IPS-18a (cell line): Measurements from ENCODE around the gene SIGLEC12.
"Not testable (repeated sequence)": the region's sequence is repeated elsewhere in the genome, so short reads cannot be mapped to it uniquely, and the experiment has no call there.

Experiments used
- H3K27ac ChIP-seq: one replicate; pipeline ENCODE4 v1.5.1; 2013; ENCODE audit warnings: low read length
- H3K27me3 ChIP-seq: one replicate; pipeline ENCODE4 v1.6.1; 2013; ENCODE audit warnings: mild to moderate bottlenecking, low read length; ENCODE audit not compliant: control insufficient read depth, insufficient read depth
- H3K36me3 ChIP-seq: one replicate; pipeline ENCODE4 v1.6.1; 2013; ENCODE audit warnings: low read depth, low read length; ENCODE audit not compliant: control insufficient read depth
- H3K4me1 ChIP-seq: one replicate; pipeline ENCODE4 v1.6.1; 2013; ENCODE audit warnings: low read depth, low read length; ENCODE audit not compliant: control insufficient read depth
- H3K4me3 ChIP-seq: one replicate; pipeline ENCODE4 v1.5.1; 2013; ENCODE audit warnings: low read length
- H3K9ac ChIP-seq: one replicate; pipeline ENCODE4 v1.6.1; 2013; ENCODE audit warnings: mild to moderate bottlenecking, low read length, moderate library complexity
- H3K9me3 ChIP-seq: one replicate; pipeline ENCODE4 v1.6.1; 2013; ENCODE audit warnings: low read depth, low read length; ENCODE audit not compliant: control insufficient read depth

Gene SIGLEC12

GRCh38 chr19:51514866-51515481 lies 13.4 kb upstream of the SIGLEC12 start:
- Histone ChIP-seq H3K9ac (no peak overlapping the region), H3K27me3 (peaks cover 6% of the 10 kb centered on the region), H3K4me1 (no peaks in the 10 kb centered on the region), H3K9me3 (peaks cover 14% of the 10 kb centered on the region), H3K27ac (no peak overlapping the region), H3K4me3 (no peak overlapping the region), H3K36me3 (no peaks in the 10 kb centered on the region)

DNA sequence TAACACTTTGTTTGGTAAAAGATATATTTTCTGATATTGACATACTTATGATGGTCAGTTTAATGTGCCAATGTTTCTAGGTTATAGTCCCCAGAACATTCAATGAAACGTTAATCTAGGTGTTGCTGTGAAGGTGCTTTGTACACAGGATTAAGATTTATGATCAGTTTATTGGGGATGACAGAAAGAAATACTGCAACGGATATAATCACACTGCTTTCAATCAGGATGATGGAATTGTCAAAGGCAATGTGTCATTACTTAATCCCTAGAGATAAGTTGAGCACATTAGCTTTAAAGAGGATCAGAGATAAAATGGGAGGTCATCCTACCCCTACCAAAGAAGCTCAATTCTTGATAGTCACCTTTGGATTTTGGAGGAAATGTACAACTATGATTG lies 12.4 kb upstream of the SIGLEC12 start:
- Histone ChIP-seq H3K9me3 (peaks cover 11% of the 10 kb centered on the region), H3K4me1 (no peaks in the 10 kb centered on the region), H3K9ac (no peak overlapping the region), H3K27ac (no peak overlapping the region), H3K27me3 (peaks cover 6% of the 10 kb centered on the region), H3K36me3 (no peaks in the 10 kb centered on the region), H3K4me3 (no peak overlapping the region)

DNA sequence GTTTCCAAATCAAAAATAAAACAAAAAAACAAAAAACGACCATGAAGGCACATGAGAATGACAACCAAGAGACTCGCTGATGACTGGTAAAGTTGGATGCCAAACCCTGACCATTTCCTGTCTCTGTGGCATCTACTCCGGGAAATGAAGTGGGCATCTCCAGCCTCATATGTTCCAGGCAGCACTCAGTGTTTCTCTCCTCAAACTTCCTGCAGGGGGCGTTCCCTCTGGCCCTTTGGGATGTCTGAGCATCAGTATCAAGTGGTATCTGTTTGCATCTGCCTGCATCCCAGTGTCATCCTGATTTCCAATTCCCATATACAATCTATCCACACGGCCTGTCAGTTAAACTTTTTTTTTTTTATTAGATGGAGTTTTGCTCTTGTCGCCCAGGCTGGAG lies 9.8 kb upstream of the SIGLEC12 start:
- Histone ChIP-seq H3K36me3 (no peaks in the 10 kb centered on the region), H3K4me1 (no peaks in the 10 kb centered on the region), H3K9ac (no peak overlapping the region), H3K27me3 (peaks cover 6% of the 10 kb centered on the region), H3K9me3 (no peaks in the 10 kb centered on the region), H3K4me3 (no peak overlapping the region), H3K27ac (no peak overlapping the region)

DNA sequence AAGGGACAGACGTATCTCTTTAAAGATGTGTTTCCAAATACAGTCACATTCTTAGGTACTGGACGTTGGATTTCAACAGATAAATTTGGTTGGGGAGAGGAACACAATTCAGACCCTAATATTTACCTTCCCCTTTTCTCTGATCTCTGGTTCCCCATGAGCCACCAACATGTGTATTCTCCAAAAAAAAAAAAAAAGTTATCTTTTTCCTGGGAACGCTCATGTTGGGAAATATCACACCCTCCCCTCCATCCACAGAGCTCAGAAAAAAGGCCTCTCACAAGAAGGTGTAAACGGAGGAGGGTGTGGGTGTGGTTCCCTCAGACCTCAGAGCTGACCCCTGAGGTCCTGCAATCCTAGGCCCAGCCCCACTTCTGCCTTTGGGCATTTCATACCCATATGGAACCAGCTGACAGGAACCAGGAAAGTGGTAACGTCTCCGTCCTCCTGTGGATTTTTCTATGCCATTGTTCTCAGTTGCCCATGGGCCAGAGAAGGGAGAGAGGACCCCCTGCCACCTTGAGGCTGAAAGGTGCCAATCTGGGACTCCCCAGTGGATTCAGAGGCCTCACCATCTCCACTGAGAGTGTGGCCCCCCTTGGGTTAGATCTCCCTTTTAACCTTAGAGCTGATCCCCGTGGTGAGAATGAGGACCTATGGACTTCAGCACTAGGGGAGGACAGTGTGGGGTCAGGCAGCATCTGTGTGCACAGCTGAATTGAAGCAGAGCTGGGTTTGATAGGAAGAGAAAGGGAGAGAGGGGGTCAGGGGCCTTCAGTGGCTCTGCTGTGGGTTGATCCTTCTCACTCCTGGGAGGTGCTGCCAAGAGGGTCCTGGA lies 8.4 kb upstream of the SIGLEC12 start:
- H3K27me3 ChIP-seq = peaks cover 6% of the 10 kb centered on the region
- H3K4me3 ChIP-seq = no peak overlapping the region
- no peak overlapping the region for H3K27ac ChIP-seq
- no peaks in the 10 kb centered on the region for H3K36me3 ChIP-seq
- H3K9me3 ChIP-seq = no peaks in the 10 kb centered on the region
- no peaks in the 10 kb centered on the region for H3K4me1 ChIP-seq
- H3K9ac ChIP-seq = no peak overlapping the region

DNA sequence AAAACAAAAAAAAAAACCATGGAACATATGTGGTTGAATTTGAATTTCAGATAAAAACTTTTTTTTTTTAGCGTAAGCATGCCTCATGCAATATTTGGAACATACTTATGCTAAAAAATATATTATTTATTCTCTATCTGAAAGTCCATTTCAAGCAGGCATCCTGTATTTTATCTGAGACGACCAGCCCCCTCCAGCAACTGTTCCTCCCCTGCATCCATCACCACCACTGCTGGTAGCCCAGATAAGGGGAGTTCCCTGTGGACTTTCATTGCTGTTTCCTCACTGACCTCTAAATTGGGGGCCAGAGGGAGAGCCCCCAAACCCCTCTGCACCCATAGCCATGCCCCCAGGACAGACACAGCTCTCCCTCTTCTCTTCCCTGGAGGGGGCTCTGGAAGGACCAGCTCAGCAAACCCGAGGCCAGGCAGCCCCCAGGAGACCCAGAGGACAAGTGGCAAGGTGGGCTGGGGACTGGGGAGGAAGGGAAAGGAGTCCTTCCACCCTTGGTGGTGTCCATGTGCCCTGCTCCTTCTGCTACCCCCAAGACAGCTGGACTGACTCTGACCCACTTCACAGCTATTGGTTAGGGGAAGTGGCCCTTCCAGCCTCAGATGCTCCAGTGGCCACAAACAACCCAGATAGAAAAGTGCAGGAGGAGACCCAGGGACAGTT lies 6.6 kb upstream of the SIGLEC12 start:
- H3K4me1 ChIP-seq = no peaks in the 10 kb centered on the region
- no peaks in the 10 kb centered on the region for H3K36me3 ChIP-seq
- H3K9ac ChIP-seq = no peak overlapping the region
- no peaks in the 10 kb centered on the region for H3K9me3 ChIP-seq
- peaks cover 3% of the 10 kb centered on the region for H3K27me3 ChIP-seq
- H3K27ac ChIP-seq = no peak overlapping the region
- H3K4me3 ChIP-seq = no peak overlapping the region

DNA sequence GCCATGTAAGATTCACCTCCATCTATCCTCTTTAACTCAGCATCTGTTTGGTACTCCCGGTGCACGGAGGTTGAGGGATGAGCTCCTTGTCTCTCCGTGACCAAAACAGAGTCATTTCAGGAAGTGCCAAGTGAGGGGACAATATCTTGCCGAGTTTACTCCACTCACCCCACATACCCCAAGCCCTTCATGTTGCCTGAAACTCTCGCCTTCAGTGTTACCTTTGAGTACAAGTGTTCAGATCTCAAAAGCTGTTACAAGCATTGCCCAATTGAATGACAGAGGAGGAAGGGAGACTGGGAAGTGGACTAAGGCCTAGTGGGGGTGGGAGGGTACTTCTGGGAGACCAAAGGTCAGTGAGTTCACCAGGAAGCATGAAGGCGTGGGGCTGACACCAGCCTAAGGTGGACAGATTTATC lies 6.0 kb upstream of the SIGLEC12 start:
- Histone ChIP-seq H3K4me3 (no peak overlapping the region), H3K27ac (no peak overlapping the region), H3K9me3 (no peaks in the 10 kb centered on the region)

GRCh38 chr19:51507192-51507591 lies 5.6 kb upstream of the SIGLEC12 start:
- Histone ChIP-seq H3K9ac (no peak overlapping the region), H3K27me3 (no peaks in the 10 kb centered on the region), H3K36me3 (no peaks in the 10 kb centered on the region), H3K27ac (no peak overlapping the region), H3K9me3 (no peaks in the 10 kb centered on the region), H3K4me1 (no peaks in the 10 kb centered on the region), H3K4me3 (no peak overlapping the region)

More for the DNA sequence above, 6.0 kb upstream of the SIGLEC12 start:
- H3K27me3 ChIP-seq = no peaks in the 10 kb centered on the region
- no peak overlapping the region for H3K9ac ChIP-seq
- no peaks in the 10 kb centered on the region for H3K36me3 ChIP-seq
- H3K4me1 ChIP-seq = no peaks in the 10 kb centered on the region

DNA sequence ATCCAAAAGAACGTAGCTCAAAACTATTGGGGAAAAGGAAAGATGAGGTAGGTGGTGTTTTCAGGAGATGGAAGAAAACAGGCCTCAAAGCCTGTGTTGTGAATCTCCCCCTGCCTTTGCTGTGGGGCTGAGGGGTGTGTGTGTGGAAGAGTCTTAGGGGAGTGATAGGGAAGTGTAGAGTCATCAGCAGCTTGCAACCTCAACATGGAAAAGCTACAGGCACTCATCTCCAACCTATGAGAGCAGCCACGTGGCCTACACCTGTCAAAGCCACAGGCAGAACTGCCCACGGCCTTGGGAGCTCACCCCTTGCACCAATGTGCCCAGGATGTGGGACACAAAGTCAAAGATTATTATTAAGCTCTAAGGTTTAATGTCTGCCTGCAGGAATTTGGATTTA lies 4.3 kb upstream of the SIGLEC12 start:
- no peaks in the 10 kb centered on the region for H3K36me3 ChIP-seq
- H3K9me3 ChIP-seq = no peaks in the 10 kb centered on the region
- H3K27ac ChIP-seq = no peak overlapping the region
- H3K9ac ChIP-seq = no peak overlapping the region
- H3K4me1 ChIP-seq = no peaks in the 10 kb centered on the region
- H3K4me3 ChIP-seq = no peak overlapping the region
- no peaks in the 10 kb centered on the region for H3K27me3 ChIP-seq

- H3K4me1 ChIP-seq = no peaks in the 10 kb centered on the region
- peaks cover 2% of the 10 kb centered on the region for H3K9me3 ChIP-seq
- H3K36me3 ChIP-seq = no peaks in the 10 kb centered on the region
- no peak overlapping the region for H3K9ac ChIP-seq
- H3K27ac ChIP-seq = no peak overlapping the region
- H3K27me3 ChIP-seq = no peaks in the 10 kb centered on the region
- no peak overlapping the region for H3K4me3 ChIP-seq
These were observed 2.3 kb upstream of the SIGLEC12 start for GRCh38 chr19:51503896-51504295.

DNA sequence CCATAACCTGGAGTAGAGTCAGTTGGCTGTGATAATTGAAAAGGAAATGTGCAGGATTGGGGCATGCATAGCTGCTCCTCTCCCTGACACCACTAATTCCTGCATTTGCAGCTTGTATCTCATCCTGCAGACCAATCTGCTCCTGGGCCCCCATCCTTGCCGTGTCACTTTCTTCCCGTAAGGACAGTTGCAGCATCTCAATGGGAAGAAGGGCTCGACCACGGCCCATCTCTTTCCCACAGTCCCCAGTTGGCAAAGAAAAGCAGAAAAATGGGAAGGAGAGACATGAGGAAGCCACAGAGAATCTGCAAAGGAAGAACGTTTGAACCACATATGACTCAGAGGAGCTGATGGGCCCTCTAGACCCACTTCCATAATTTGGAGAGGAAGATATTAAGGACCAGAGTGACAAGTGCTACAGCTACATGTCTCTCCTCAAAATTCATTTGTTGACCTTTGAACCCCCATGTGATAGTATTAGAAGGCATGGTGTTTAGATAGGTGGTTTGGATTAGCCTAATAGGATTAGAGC lies 1.8 kb upstream of the SIGLEC12 start:
- Histone ChIP-seq H3K36me3 (no peaks in the 10 kb centered on the region), H3K27ac (no peak overlapping the region), H3K27me3 (no peaks in the 10 kb centered on the region), H3K4me1 (no peaks in the 10 kb centered on the region), H3K9me3 (peaks cover 2% of the 10 kb centered on the region), H3K9ac (no peak overlapping the region), H3K4me3 (no peak overlapping the region)

GRCh38 chr19:51500931-51501330 lies 669 bp downstream of the SIGLEC12 start:
- H3K36me3 ChIP-seq, H3K9me3 ChIP-seq, H3K4me3 ChIP-seq, H3K9ac ChIP-seq, H3K4me1 ChIP-seq, H3K27ac ChIP-seq, H3K27me3 ChIP-seq: not testable (repeated sequence)
